Cardiac muscle cell (in vitro differentiated cells and primary cell): Measurements from ENCODE around the gene REEP1. TPM values are rescaled to one million over a fixed set of nuclear protein-coding genes. Genes with fewer than 3 reads are reported as not detected.

Experiments
- DNase-seq, 2 donors: peaks; one replicate each; pipeline versions ENCODE4 v3.0.0 to v3.0.0-alpha.2; 2010 to 2017; ENCODE audit warnings: low read depth in 1 of 2, low spot score in 1 of 2
- H3K27ac ChIP-seq: fragments of 200-600 bp; sonication (generic); 2 replicates; pipeline ENCODE4 v1.5.1; 2016
- H3K27me3 ChIP-seq: fragments of 200-600 bp; sonication (generic); 2 replicates; pipeline ENCODE4 v1.6.0; 2016; ENCODE audit warnings: control low read depth
- H3K36me3 ChIP-seq: fragments of 200-600 bp; sonication (generic); 2 replicates; pipeline ENCODE4 v1.5.1; 2016; ENCODE audit warnings: control low read depth
- H3K4me1 ChIP-seq: fragments of 200-600 bp; sonication (generic); 2 replicates; pipeline ENCODE4 v1.8.1; 2017; ENCODE audit warnings: low read depth, mild to moderate bottlenecking, mixed run types
- H3K4me3 ChIP-seq: fragments of 200-600 bp; sonication (generic); 2 replicates; pipeline ENCODE4 v1.5.1; 2016; ENCODE audit warnings: mild to moderate bottlenecking
- H3K9me3 ChIP-seq: fragments of 200-600 bp; sonication (generic); 2 replicates; pipeline ENCODE4 v1.5.1; 2017; ENCODE audit warnings: low read depth, mild to moderate bottlenecking, control low read depth
- CTCF ChIP-seq: IDR thresholded peaks from 2 replicates; pipeline ENCODE4 v1.5.1; 2012; ENCODE audit warnings: low read depth, mild to moderate bottlenecking, low read length
- polyA plus RNA-seq: library from polyadenylated mRNA; unstranded; fragments of >200 nt; fragmentation: Nextera tagmentation; extraction: Ambion mirVana; gene quantifications from 2 replicates; pipeline ENCODE4 v1.2.1, GENCODE V29; 2016
- total RNA-seq: library from RNA; depleted of rRNA; stranded (reverse); fragments of >200 nt; gene quantifications from 2 replicates; pipeline ENCODE4 v1.2.3, GENCODE V29; 2016

REEP1 gene
- total and polyA plus RNA-seq, 2 experiments from 2014 or later = 14.6 to 19.3 TPM

- Histone ChIP-seq H3K9me3 (no peaks in the 10 kb centered on the region), H3K4me3 (no peak overlapping the region), H3K36me3 (no peaks in the 10 kb centered on the region), H3K27ac (no peak overlapping the region), H3K27me3 (no peaks in the 10 kb centered on the region), H3K4me1 (peaks cover 7% of the 10 kb centered on the region)
- no peak for DNase-seq
- TF ChIP-seq CTCF = no peak
Observed at GRCh38 chr2:86367499-86367777, 30.0 kb upstream of the REEP1 start.

GRCh38 chr2:86366651-86367498 is 29.4 kb upstream of the REEP1 start:
- Histone ChIP-seq H3K36me3 (no peaks in the 10 kb centered on the region), H3K27ac (no peak overlapping the region), H3K4me1 (peaks cover 7% of the 10 kb centered on the region), H3K27me3 (no peaks in the 10 kb centered on the region), H3K9me3 (no peaks in the 10 kb centered on the region), H3K4me3 (no peak overlapping the region)
- no peak for TF ChIP-seq CTCF
- DNase-seq = no peak

- no peak for TF ChIP-seq CTCF
- Histone ChIP-seq H3K4me1 (peaks cover 7% of the 10 kb centered on the region), H3K9me3 (no peaks in the 10 kb centered on the region), H3K27ac (no peak overlapping the region), H3K4me3 (no peak overlapping the region), H3K36me3 (no peaks in the 10 kb centered on the region), H3K27me3 (no peaks in the 10 kb centered on the region)
- no peak for DNase-seq
Observed at GRCh38 chr2:86364894-86365293, 27.5 kb upstream of the REEP1 start.

- no peak for DNase-seq
- Histone ChIP-seq H3K27me3 (no peaks in the 10 kb centered on the region), H3K36me3 (no peaks in the 10 kb centered on the region), H3K4me1 (no peaks in the 10 kb centered on the region), H3K27ac (no peak overlapping the region), H3K9me3 (no peaks in the 10 kb centered on the region), H3K4me3 (no peak overlapping the region)
- TF ChIP-seq CTCF = no peak
Observed at GRCh38 chr2:86360776-86361175, 23.4 kb upstream of the REEP1 start.

- Histone ChIP-seq H3K4me3 (no peak overlapping the region), H3K27me3 (no peaks in the 10 kb centered on the region), H3K4me1 (no peaks in the 10 kb centered on the region), H3K9me3 (no peaks in the 10 kb centered on the region), H3K27ac (no peak overlapping the region), H3K36me3 (no peaks in the 10 kb centered on the region)
- DNase-seq = no peak
- TF ChIP-seq CTCF = no peak
Observed at GRCh38 chr2:86358957-86359356, 21.5 kb upstream of the REEP1 start.
